Smooth muscle cell (in vitro differentiated cells): ENCODE results near the gene CFAP141. TPM values are rescaled to one million over a fixed set of nuclear protein-coding genes. Genes with fewer than 3 reads are reported as not detected.
A peak's percentile ranks its signal among the peaks of the same experiment; 100 is the strongest.

ENCODE experiments used
- DNase-seq: peaks from one replicate; lab custom pipeline; 2025; ENCODE audit not compliant: unreplicated experiment; lab: John Stamatoyannopoulos, UW
- H2AFZ ChIP-seq: fragments of 200-600 bp; sonication (generic); 2 replicates; pipeline ENCODE4 v1.6.0; 2016; ENCODE audit warnings: antibody characterized with exemption, low read depth, mild to moderate bottlenecking
- H3F3A ChIP-seq: fragments of 200-600 bp; sonication (generic); 2 replicates; pipeline ENCODE4 v1.6.0; 2017; ENCODE audit warnings: antibody characterized with exemption, low read depth
- H3K27ac ChIP-seq: fragments of 200-600 bp; sonication (generic); 2 replicates; pipeline ENCODE4 v1.5.1; 2016; ENCODE audit warnings: low read depth, mild to moderate bottlenecking
- H3K27me3 ChIP-seq: fragments of 200-600 bp; sonication (generic); 2 replicates; pipeline ENCODE4 v1.6.1; 2016; ENCODE audit warnings: low read depth, mild to moderate bottlenecking
- H3K36me3 ChIP-seq: fragments of 200-600 bp; sonication (generic); 2 replicates; pipeline ENCODE4 v1.5.1; 2016; ENCODE audit warnings: low read depth
- H3K4me1 ChIP-seq: fragments of 200-600 bp; sonication (generic); 2 replicates; pipeline ENCODE4 v1.5.1; 2016; ENCODE audit warnings: low read depth
- H3K4me2 ChIP-seq: fragments of 200-600 bp; sonication (generic); 2 replicates; pipeline ENCODE4 v1.6.0; 2016; ENCODE audit warnings: mild to moderate bottlenecking
- H3K4me3 ChIP-seq: fragments of 200-600 bp; sonication (generic); 2 replicates; pipeline ENCODE4 v1.5.1; 2016; ENCODE audit warnings: mild to moderate bottlenecking
- H3K79me2 ChIP-seq: fragments of 200-600 bp; sonication (generic); 2 replicates; pipeline ENCODE4 v1.6.0; 2016; ENCODE audit warnings: low read depth, mild to moderate bottlenecking
- H3K9ac ChIP-seq: fragments of 200-600 bp; sonication (generic); 2 replicates; pipeline ENCODE4 v1.6.0; 2016; ENCODE audit warnings: low read depth
- H3K9me3 ChIP-seq: fragments of 200-600 bp; sonication (generic); replicated peaks from 2 replicates; pipeline ENCODE4 v1.5.1; 2016; ENCODE audit warnings: low read depth
- H4K20me1 ChIP-seq: fragments of 200-600 bp; sonication (generic); 2 replicates; pipeline ENCODE4 v1.6.0; 2016; ENCODE audit warnings: low read depth
- CTCF ChIP-seq: fragments of 200-600 bp; sonication (generic); IDR thresholded peaks from 2 replicates; pipeline ENCODE4 v1.5.1; 2017; ENCODE audit warnings: borderline replicate concordance, mild to moderate bottlenecking, antibody characterized with exemption; ENCODE audit not compliant: insufficient read depth, poor library complexity, severe bottlenecking
- WGBS: methylation state at CpG from one replicate; pipeline ENCODE4 v1.1.7; 2016; ENCODE audit warnings: low lambda C conversion rate; 5-methylcytosine and 5-hydroxymethylcytosine counted together
- polyA plus RNA-seq: library from polyadenylated mRNA; unstranded; fragments of >200 nt; fragmentation: Nextera tagmentation; extraction: Ambion mirVana; gene quantifications from 2 replicates; pipeline ENCODE4 v1.2.1, GENCODE V29; 2016
- total RNA-seq: library from RNA; depleted of rRNA; stranded (reverse); fragments of >200 nt; gene quantifications from 2 replicates; pipeline ENCODE4 v1.2.3, GENCODE V29; 2014

The CFAP141 gene
- total and polyA plus RNA-seq, 2 experiments from 2014 or later = not detected

DNA sequence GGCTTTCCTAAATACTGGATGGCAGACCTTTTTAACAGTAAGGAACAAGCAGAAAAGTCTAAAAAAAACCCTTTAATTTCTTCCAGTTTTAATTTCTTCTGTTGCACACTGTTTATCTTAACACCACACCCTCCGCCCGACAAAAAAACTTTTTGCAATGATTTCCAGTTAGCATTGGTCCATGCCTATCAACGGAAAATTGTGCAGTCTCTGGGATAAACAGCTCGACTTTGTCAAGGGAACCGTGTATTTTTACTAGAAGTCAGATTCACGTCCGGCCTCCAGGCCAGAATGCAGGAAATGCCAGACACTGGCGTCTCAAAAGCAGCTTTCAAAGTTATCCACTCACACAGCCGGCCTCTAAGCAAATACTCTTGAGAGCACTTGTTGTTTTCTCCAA is 50.9 kb downstream of the CFAP141 start:
- no peak overlapping the region for H3K4me3 ChIP-seq
- peaks cover 3% of the 10 kb centered on the region for H3K79me2 ChIP-seq
- peak overlapping the region; percentile 73 for H3K27ac ChIP-seq
- H3K4me1 ChIP-seq = peaks cover 13% of the 10 kb centered on the region
- TF ChIP-seq CTCF = no peak
- 15% methylated on average over 9 of the region's 9 CpGs for WGBS
- no peak for DNase-seq
- peaks cover 32% of the 10 kb centered on the region for H4K20me1 ChIP-seq
- no peaks in the 10 kb centered on the region for H3K27me3 ChIP-seq
- peak overlapping the region; percentile 18 for H3K4me2 ChIP-seq
- H3K9ac ChIP-seq = no peak overlapping the region
- H3K36me3 ChIP-seq = peaks cover 6% of the 10 kb centered on the region
- no peak overlapping the region for H2AFZ ChIP-seq
- H3K9me3 ChIP-seq = no peaks in the 10 kb centered on the region
- peaks cover 38% of the 10 kb centered on the region for H3F3A ChIP-seq

DNA sequence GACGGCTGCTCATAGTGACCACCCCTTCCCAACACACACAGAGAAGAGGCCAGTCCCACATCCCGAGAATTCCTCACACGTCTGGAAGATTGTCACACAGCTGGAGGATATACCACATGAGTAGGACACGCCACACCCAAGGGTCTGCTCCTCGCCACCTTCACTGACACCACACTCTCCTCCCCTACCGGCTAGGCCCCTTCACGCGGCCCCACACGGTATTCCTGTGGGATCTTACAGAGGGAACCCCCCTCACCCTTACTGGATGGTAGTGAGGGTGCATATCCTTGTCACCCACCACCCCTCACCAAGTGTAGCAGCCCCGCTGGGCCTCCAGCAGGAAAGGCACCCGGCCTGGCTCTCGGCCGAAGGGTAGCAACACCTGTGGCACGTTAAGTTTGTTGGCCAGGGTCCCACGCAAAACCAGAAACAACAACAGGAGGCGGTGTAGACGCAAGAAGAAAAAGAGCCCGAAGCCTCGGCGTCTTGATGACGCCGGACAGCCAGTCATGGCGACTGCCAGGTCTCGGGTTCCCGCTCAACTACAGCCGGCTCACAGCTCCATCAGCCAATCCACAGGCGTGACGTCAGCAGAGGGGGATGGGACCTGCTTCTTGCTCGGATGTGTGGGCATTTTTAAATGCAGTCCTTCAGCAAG is 51.5 kb downstream of the CFAP141 start, which contains the start of gene NUP210L:
TSS of gene NUP210L (minus strand) at position 540 of the 658 bp plus-strand sequence.
- H3K27ac ChIP-seq = peak within 1 kb of the TSS; percentile 73

DNA sequence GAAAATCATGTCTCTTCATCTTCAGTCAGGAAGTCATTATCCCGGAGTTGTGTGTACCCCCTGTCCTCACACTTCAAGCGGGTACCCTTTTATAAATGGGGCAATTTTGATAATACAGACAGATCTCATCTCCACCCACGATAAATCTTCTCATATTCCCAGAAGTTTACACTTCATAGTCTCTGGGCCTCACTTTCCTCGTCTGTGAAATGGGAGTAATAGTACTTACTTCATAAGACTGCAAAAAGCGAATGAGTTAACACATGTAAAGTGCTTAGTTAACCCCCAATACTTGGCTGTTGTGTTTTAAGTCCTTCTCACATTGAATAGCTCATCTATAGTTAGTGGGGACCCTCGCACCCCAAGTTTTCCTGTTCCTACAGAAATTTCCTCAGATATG is 52.1 kb downstream of the CFAP141 start:
- Histone ChIP-seq H3F3A (peaks cover 31% of the 10 kb centered on the region), H4K20me1 (peaks cover 25% of the 10 kb centered on the region), H3K4me1 (peaks cover 13% of the 10 kb centered on the region), H3K79me2 (no peaks in the 10 kb centered on the region), H3K27me3 (no peaks in the 10 kb centered on the region), H3K27ac (no peak overlapping the region), H3K4me2 (no peak overlapping the region), H3K4me3 (no peak overlapping the region), H3K9ac (no peak overlapping the region), H2AFZ (no peak overlapping the region), H3K9me3 (no peaks in the 10 kb centered on the region), H3K36me3 (no peaks in the 10 kb centered on the region)
- WGBS = 98% methylated on average over 6 of the region's 6 CpGs
- no peak for TF ChIP-seq CTCF
- DNase-seq = no peak

More for the DNA sequence above, 51.5 kb downstream of the CFAP141 start, which contains the start of gene NUP210L:
- H3K4me1 ChIP-seq = peaks cover 13% of the 10 kb centered on the region
- H2AFZ ChIP-seq = no peak within 1 kb of the TSS
- peaks cover 2% of the 10 kb centered on the region for H3K36me3 ChIP-seq
- H3F3A ChIP-seq = peaks cover 36% of the 10 kb centered on the region
- H3K79me2 ChIP-seq = no peaks in the 10 kb centered on the region
- H4K20me1 ChIP-seq = peaks cover 31% of the 10 kb centered on the region
- H3K4me2 ChIP-seq = peak within 1 kb of the TSS; percentile 18
- no peak within 1 kb of the TSS for H3K9ac ChIP-seq
- 85% methylated on average over 29 of the region's 29 CpGs for WGBS
- DNase-seq = no peak
- H3K27me3 ChIP-seq = no peaks in the 10 kb centered on the region
- no peak within 1 kb of the TSS for H3K4me3 ChIP-seq
- TF ChIP-seq CTCF = no peak
- no peaks in the 10 kb centered on the region for H3K9me3 ChIP-seq

- no peaks in the 10 kb centered on the region for H3K79me2 ChIP-seq
- DNase-seq = no peak
- H3K27ac ChIP-seq = no peak overlapping the region
- no peak overlapping the region for H2AFZ ChIP-seq
- peaks cover 3% of the 10 kb centered on the region for H3K4me1 ChIP-seq
- H3K9me3 ChIP-seq = no peaks in the 10 kb centered on the region
- no peak for TF ChIP-seq CTCF
- H3K9ac ChIP-seq = no peak overlapping the region
- peaks cover 13% of the 10 kb centered on the region for H3F3A ChIP-seq
- H3K27me3 ChIP-seq = no peaks in the 10 kb centered on the region
- peaks cover 8% of the 10 kb centered on the region for H4K20me1 ChIP-seq
- no peak overlapping the region for H3K4me2 ChIP-seq
- no peaks in the 10 kb centered on the region for H3K36me3 ChIP-seq
- H3K4me3 ChIP-seq = no peak overlapping the region
These were observed 54.8 kb downstream of the CFAP141 start for GRCh38 chr1:154151311-154151710.
